ENCODE data around the gene IL16. TPM values are rescaled to one million over a fixed set of nuclear protein-coding genes. Genes with fewer than 3 reads are reported as not detected.

Gene IL16
- total and polyA plus RNA-seq, 2 experiments from 2014 or later = not detected

GRCh38 chr15:81229586-81229985, 32.9 kb downstream of the IL16 start:
- Histone ChIP-seq H3K4me3 (no peak overlapping the region), H3K4me1 (ENCODE audit: low read depth) (no peaks in the 10 kb centered on the region), H3K9me3 (ENCODE audit: low read depth) (no peaks in the 10 kb centered on the region), H3K27me3 (no peaks in the 10 kb centered on the region), H3K27ac (no peak overlapping the region), H3K36me3 (no peaks in the 10 kb centered on the region)
- DNase-seq (ENCODE audit: low read depth in 1 of 2, low spot score in 1 of 2) = peak in 1 of 2 donors; percentile 5
- no peak for TF ChIP-seq CTCF (IDR thresholded peaks at IDR 0.05; ENCODE audit: low read depth, low read length)

GRCh38 chr15:81235276-81236123, 38.8 kb downstream of the IL16 start:
- no peak for DNase-seq (ENCODE audit: low read depth in 1 of 2, low spot score in 1 of 2)
- Histone ChIP-seq H3K9me3 (ENCODE audit: low read depth) (no peaks in the 10 kb centered on the region), H3K27ac (no peak overlapping the region), H3K4me1 (ENCODE audit: low read depth) (no peaks in the 10 kb centered on the region), H3K4me3 (no peak overlapping the region), H3K27me3 (no peaks in the 10 kb centered on the region), H3K36me3 (no peaks in the 10 kb centered on the region)
- TF ChIP-seq CTCF (IDR thresholded peaks at IDR 0.05; ENCODE audit: low read depth, low read length) = no peak

GRCh38 chr15:81239190-81239589, 42.5 kb downstream of the IL16 start:
- Histone ChIP-seq H3K27ac (no peak overlapping the region), H3K36me3 (no peaks in the 10 kb centered on the region), H3K9me3 (ENCODE audit: low read depth) (no peaks in the 10 kb centered on the region), H3K4me1 (ENCODE audit: low read depth) (no peaks in the 10 kb centered on the region), H3K27me3 (no peaks in the 10 kb centered on the region), H3K4me3 (no peak overlapping the region)
- no peak for TF ChIP-seq CTCF (IDR thresholded peaks at IDR 0.05; ENCODE audit: low read depth, low read length)
- peak in 1 of 2 donors; percentile 71 for DNase-seq (ENCODE audit: low read depth in 1 of 2, low spot score in 1 of 2)

- H3K27me3 ChIP-seq = no peaks in the 10 kb centered on the region
- H3K4me3 ChIP-seq = no peak overlapping the region
- no peaks in the 10 kb centered on the region for H3K36me3 ChIP-seq
- no peak for TF ChIP-seq CTCF (IDR thresholded peaks at IDR 0.05; ENCODE audit: low read depth, low read length)
- H3K4me1 ChIP-seq (ENCODE audit: low read depth) = no peaks in the 10 kb centered on the region
- H3K27ac ChIP-seq = no peak overlapping the region
- no peak for DNase-seq (ENCODE audit: low read depth in 1 of 2, low spot score in 1 of 2)
- H3K9me3 ChIP-seq (ENCODE audit: low read depth) = no peaks in the 10 kb centered on the region
Observed at GRCh38 chr15:81242778-81243177, 46.1 kb downstream of the IL16 start.

- no peak overlapping the region for H3K27ac ChIP-seq
- no peak overlapping the region for H3K4me3 ChIP-seq
- no peaks in the 10 kb centered on the region for H3K36me3 ChIP-seq
- no peak for DNase-seq (ENCODE audit: low read depth in 1 of 2, low spot score in 1 of 2)
- no peak for TF ChIP-seq CTCF (IDR thresholded peaks at IDR 0.05; ENCODE audit: low read depth, low read length)
- no peaks in the 10 kb centered on the region for H3K4me1 ChIP-seq (ENCODE audit: low read depth)
- no peaks in the 10 kb centered on the region for H3K9me3 ChIP-seq (ENCODE audit: low read depth)
- H3K27me3 ChIP-seq = no peaks in the 10 kb centered on the region
Observed at GRCh38 chr15:81244306-81244705, 47.6 kb downstream of the IL16 start.

All from cardiac muscle cell (in vitro differentiated cells and primary cell).